HG02678 (cell line): Measurements from ENCODE around the gene SLC4A2.
A peak's percentile ranks its signal among the peaks of the same experiment; 100 is the strongest.

Experiments
- ATAC-seq: cut with Tn5 transposase; IDR thresholded peaks from one replicate; pipeline ENCODE4 v1.9.1; 2021; ENCODE audit warnings: mild to moderate bottlenecking, moderate library complexity; ENCODE audit not compliant: unreplicated experiment

The SLC4A2 gene

DNA sequence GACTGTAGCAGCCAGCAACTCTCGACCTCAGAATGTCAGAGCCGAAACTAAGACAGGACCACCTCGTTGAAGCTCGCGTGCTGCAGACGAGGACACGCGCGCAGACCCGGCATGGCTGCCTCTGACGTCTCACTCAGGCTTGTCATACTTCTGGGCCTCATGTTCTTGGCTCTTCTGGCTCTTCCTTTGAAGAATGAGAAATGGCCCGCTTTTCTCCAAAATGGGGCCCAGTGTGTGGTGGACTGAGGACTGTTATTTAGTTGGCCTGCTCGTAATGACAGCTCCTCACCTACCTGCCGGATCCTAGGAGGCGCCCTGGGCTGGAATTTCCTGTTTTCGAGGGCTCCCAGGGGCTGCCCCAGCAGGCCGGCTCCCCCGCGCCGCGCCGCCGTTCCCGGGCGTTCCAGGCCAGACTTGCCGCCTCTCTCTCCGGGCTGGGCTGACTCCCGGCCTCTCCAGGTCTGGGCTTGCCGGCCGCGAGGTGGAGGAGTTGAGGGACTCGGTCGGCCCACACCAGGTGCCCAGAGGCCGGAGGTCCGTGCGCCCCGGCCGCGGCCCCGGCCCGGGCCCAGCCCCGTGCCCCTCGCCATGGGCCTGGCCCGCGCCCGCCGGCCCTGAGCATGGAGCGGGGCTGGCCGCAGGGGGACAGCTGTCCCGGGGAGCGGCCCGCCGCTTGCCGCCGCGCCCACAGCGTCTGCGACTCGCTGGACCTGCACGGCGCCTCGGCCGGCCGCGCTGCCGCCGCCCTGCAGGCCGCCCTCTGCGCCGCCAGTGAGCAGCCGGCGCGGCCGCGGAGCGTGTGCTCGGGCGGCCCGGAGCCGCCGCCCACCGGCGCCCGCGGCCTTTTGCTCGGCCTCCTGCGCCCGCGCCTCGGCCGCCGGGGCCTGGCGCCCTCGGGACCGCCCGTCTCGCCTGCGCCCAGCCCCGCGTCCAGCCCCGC is 55.0 kb downstream of the SLC4A2 start:
- no peak for ATAC-seq

DNA sequence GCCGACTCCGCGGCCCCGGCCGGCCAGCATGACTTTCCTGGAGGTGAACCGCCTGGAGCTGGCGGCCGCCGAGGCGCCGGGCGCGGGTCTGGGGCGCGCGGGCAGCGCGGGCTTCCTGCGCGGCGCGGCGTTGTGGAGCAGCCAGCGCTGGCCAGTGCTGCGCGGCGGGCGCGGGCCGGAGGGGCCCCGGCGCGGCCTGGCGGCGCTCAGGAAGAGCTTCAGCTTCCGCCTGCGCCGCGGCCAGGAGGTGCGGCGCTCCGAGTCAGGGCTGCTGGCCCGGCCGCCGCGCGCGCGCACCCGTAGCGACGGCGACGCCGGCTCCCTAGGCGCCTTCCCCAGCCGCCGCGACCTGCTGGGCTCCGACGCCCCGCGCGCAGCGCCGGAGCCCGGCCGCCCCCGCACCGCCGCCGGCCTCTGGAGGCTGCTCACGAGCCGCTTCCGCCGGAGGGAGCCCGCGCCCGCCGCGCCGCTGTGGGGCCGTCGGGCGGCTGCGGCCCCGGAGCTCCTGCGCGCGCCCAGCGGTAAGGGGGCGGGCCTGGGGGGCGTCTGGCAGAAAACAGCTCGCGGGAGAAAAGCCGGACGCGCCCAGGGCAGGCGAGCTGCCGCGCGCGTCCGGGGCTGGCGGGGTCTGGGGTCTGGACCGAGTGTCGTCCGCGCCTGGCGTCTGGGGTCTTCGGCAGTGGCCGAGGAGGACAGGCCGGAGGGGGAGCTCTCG is 55.9 kb downstream of the SLC4A2 start:
- ATAC-seq, result no peak

DNA sequence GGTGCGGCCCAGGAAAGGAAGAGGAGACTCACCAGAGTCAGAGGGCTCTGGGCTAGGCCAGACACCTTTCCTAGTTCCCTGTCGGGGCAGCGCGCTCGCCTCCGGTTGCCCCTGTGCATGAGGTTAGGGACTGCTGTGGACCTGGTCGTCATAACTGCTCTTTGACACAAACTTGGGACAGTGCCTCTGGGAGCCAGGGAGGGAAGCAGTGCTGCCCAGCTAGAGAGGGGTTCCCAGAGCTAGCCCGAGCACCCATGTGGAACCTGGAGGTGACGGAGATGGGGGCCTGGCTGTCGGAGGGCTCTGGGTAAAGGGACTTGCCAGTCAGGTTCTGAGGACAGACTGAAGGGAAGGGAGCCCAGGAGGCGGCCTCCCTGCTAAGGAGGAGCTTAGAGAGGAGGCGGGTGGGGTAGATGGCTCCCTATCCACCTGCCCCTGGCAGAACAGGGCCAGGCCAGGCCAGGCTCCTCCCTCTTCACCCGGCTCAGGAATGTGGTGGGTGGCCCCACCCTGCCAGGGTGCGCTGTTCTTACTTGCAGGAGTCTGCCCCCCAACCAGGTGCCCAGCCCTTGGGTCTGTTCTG is 56.5 kb downstream of the SLC4A2 start:
- no peak for ATAC-seq

DNA sequence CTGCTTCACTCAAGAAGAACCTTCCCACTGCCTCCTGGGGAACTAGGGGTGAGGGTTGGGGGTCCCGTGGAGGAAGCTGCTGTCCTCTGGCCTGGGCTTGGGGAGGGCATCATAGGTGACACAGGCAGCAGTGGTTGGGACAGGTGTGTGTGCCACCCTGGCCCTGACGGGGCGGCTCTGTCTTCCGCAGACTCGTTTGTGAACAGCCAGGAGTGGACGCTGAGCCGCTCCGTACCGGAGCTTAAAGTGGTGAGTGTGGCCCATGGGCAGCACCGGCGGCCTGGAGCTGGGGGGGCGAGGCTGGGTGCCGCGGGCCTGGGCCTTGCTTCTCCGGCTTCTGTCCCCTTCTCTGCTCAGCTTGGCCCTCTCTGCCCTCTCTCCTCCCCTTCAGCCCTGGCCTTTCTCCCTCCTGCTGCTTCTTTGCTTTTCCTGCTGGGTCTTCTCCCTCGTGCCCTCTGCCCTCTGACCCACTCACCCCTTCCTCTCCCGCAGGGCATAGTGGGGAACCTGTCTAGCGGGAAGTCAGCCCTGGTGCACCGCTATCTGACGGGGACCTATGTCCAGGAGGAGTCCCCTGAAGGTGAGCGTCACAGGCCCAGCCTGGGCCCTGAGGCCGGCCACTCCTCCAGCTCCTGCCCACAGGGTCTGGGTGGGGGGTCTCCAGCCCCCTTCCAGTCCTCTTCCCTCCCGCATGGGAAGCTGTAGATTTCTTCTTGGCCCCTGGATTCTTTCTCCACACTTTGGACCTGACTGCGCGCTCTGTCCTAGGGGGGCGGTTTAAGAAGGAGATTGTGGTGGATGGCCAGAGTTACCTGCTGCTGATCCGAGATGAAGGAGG is 57.4 kb downstream of the SLC4A2 start:
- ATAC-seq, result no peak

DNA sequence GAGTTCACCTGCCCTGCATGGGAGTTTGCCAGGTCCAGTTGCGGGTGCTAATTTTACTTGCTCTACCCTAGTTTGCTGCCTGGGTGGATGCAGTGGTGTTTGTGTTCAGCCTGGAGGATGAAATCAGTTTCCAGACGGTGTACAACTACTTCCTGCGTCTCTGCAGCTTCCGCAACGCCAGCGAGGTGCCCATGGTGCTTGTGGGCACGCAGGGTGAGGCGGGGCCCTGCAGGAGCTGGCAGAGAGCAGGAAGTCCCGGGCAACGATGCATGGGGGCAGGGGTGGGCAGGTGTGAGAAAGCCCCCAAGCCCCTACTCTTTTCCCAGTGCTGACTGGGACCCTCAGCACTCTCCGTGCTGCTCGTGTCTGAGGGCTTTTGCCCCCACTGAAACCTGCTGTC is 58.2 kb downstream of the SLC4A2 start:
- ATAC-seq, result no peak

DNA sequence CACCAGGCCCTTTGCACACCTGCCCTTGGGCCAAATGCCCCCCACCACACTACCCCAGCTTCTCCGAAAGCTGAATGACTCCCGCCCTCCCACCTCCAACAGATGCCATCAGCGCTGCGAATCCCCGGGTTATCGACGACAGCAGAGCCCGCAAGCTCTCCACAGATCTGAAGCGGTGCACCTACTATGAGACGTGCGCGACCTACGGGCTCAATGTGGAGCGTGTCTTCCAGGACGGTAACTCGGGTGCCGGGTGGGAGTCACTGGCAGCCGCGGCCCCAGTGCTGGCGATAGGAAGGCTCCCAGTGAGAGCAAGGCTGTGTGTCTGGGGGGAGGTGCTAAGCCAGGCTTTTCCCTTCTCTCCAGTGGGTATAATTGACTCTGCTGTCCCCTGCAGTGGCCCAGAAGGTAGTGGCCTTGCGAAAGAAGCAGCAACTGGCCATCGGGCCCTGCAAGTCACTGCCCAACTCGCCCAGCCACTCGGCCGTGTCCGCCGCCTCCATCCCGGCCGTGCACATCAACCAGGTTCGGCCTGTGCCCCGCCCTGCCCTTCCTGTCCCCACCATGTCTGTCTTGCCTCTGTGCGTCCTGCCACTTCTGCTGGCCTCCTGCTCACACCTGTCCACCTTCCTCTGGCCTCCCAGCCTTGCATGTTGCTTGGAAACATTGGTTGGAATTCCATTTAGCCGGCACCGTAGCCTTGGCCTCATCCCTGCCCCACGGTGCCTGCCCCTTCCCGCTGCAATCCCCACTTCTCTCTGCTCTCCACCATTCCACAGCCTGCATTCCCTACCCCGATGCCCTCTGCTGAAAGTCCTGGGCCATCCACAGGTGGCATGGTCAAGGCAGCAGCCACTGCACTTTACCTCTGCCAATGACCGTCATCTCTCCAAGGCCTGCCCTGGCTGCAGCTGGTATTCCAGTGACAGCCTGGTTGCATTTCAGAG is 59.0 kb downstream of the SLC4A2 start:
- no peak for ATAC-seq

DNA sequence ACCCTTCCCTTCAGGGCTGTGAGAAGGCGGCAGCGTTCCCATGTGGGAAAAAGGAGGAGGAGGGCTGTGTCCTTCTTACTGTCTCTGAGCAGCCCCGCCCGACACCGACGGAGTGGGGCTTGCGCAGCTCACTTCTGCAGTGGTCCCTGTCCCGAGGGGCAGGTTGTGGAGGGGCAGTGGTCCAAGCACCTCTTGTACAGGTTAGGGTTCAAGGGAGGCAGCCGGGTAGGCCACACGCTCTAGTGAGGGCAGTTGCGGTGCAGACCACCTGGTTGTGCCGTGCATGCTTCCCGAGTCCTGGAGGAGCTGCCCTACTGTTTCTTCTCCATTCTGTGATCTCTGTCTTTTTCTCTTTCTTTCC is 59.6 kb downstream of the SLC4A2 start:
- ATAC-seq, result no peak

DNA sequence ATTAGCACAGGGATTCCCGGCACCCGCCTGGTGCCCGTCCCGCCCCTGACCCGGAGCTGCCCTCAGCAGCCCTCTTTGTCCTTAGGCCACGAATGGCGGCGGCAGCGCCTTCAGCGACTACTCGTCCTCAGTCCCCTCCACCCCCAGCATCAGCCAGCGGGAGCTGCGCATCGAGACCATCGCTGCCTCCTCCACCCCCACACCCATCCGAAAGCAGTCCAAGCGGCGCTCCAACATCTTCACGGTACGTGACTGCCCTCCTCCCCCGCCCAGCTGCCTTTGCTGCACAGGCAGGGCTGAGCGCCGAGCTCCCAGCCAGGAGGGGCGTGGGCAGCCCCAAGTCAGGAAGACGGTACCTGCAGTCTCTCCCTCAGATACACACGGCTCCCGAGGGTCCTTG is 60.5 kb downstream of the SLC4A2 start:
- ATAC-seq, result no peak

DNA sequence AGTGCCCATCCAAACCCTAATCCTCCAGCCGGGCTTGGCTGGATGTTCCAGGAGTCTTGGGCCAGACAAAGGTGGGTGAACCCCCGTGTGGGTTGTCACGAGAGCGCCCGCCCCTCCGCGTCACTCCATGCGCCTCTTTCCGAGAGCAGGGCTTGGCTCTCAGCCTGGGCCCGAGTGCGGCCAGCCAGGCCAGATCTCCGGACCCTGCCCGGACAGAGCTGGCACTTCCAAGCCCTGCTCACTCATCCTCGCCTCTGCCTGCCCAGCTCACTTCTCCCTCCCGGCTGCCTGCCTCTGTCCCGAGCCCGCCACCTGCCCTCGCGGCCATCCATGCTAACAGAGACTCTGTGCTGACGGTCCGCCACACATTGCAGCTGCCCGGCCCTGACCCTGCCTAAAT is 61.5 kb downstream of the SLC4A2 start:
- ATAC-seq, result no peak

DNA sequence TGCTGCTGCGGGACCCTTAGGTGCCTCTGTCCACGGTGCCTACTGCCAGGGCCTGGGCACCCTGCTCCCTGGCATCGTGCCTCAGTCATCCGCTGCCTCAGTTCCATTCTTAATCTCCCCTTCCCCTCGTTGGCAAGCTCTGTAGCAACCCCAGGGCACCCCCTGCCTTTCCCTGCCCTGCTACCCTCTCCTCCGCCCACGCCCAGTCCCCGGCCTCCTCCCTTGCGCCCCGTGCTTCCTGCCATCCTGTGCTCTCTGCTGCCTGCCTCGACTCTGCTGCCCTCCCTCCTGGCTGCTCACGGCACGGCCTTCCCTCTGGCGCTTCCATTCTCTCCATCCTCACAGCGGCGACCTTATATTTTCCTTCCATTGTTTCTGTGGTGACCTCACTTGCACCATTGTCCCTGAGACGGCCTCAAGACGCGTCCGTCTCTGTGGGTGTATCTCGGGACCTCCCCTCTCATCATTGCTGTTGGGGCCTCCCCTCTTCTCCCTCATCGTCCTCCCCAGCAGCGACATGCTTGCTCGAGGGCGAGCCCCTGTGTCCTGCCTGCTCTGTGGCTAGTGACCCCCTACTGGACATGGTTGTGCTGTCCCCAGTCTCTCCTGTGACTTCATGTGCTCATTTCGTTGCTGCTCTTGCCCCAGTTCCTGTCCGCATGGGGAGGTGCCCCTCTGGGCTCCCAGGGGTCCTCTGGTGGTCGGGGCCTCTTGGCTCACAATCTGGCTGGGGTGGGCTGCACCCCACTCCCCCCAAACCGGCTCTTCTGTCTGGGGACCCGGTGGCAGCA is 62.2 kb downstream of the SLC4A2 start:
- no peak for ATAC-seq

DNA sequence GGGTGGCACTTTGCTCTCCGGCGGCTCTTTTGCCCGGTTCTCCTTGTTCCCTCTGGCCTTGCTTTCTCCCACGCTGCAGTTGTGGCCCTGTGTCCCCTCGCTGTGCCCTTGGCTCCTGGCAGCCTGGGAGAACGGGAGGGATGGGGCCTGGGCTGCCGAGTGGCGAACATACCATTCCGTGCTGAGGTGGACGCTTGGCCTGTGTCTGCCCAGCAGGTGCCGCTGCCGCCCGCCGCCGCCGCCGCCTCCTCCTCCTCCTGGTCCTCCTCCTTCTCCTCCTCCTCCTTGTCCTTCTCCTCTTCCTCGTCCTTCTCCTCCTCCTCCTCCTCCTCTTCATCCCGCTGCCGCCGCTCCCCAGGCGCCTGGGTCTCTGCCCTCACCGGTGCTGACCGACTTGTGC is 62.9 kb downstream of the SLC4A2 start:
- no peak for ATAC-seq

DNA sequence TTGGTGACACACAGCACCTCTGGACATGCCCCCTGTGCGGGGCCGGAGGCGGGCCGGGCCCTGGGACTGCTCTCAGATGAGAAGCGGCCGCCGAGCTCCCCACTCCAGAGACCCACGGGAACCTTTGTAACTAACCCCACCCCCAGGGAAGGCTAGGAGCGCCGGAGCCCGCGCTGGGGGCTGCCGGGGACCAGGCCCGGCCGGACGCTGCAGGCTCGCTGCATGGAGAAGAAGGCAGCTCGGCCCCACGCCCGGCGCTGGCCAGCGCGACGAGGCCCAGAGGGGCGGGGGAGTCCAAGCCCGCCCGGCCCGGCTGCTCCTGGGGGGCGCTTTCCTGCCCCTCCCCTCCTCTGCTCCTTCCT is 63.4 kb downstream of the SLC4A2 start:
- no peak for ATAC-seq

DNA sequence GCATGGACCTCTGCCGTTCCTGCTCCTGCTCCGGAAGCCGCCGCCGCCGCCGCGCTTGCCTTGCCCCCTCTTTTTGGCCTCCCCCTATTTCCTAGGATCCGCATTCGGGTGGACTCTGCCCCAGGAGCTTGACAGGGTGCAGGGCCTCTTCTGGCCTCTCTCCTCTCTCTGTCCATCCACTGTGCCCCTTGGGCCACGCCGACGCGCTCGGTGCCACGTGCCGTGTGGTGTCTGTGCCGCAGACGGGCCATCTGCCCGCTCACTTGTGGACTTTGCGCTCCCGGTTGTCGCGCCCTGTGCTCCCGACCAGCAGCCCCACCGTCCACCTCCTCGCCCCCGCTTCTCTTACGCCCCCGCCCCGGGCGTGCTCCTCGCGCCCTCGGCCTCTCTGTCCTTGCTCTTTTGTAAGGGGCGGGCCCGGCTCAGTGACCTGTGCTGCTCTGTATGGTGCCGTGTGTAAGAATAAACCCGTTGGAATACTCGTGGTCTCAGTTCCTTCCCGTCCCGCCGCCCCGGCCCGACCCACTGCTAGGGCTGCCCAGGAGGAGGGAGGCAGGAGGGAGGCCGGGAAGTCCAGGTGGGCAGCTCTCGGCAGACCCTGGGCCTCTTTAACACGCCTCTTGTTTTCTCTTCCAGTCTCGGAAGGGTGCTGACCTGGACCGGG is 63.9 kb downstream of the SLC4A2 start:
- no peak for ATAC-seq

DNA sequence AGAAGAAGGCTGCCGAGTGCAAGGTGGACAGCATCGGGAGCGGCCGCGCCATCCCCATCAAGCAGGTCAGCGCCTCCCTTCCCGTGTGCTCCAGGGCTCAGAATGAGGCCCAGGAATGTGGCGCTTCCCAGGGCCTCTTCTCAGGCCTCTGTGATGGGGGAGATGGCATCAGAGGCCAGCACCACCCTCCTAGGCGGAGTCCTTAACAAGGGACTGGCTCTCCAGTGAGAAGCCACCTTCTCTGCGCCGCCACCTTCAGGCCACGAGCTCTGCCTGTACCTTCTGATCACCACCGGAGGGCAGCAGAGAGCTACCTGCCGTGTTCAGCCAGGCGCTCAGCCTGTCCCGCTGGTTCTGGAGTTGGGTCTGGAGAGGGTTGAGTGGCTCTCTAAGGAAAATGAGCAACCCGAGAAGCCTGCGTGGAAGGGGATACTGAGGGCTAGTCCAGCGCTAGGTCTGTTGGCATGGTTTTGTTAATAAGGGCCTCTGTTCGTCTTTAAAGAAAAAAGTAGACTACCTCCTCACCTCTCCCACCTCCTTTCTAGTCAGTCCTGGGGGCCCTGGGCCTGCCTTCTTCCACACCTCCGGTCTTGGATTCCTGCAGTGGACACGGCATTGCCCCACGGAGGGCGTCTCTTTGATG is 64.6 kb downstream of the SLC4A2 start:
- peak; percentile 87 for ATAC-seq

DNA sequence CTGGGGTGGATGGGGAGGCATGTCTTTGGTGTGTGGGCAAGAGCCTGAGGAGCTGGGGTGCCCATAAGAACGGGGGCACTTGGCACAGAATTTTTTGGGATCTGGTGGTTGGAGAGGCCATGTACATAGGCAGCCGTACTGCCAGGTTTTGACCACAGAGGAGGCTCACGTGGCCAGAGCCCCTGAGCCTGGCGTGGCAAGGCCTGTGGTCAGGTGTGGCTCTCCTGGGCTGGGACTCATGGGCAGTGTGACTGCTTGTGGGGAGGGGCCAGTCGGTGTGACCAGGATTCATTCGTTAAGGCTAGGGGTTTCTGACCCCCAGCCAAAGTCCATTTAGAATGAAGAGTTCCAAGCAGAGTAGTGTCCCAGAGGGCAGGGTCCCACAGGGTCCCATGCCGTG is 65.1 kb downstream of the SLC4A2 start:
- no peak for ATAC-seq

DNA sequence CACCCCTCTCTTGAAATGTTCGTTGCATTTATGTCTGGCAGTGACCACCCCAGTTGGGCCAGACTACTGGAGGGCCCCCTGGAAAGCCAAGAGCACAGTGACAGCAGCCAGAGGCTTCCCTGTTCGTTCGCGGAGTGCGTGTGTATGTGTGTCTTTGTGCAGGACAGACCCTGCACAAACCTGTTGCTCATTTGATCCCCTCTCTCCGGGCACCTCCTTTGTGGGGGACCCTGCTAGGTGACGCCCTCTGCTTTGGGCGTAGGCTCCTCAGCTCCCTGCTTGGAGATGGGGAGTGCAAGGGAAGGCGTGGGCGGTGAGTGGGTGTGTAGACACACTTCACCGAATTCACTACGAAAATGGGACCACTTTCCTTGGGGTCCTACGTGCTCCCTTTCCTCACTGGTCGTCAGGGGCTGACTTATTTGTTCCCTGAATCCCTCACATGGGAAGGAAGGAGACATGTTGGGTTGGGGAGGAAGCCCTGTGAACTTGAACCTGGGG is 65.6 kb downstream of the SLC4A2 start:
- ATAC-seq, result no peak

DNA sequence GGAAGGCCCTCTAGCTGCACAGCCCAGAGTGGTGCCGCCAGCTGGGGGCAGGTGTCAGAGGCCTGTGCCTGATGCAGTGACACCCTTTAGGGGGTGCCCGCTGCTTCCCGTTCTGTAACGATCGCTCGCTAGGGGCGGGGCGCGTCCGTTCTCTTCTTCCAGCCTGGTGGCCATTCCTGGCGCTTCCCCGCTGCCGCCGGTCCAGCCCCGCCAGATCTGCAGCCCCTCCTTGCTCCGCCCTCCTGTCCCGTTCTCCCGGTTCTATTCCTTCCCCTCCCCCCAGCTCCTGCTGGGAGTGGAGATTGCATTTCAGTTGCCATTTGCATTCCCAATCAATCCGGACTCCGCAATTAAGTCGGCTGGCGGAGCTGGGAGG is 66.1 kb downstream of the SLC4A2 start:
- ATAC-seq, result no peak

DNA sequence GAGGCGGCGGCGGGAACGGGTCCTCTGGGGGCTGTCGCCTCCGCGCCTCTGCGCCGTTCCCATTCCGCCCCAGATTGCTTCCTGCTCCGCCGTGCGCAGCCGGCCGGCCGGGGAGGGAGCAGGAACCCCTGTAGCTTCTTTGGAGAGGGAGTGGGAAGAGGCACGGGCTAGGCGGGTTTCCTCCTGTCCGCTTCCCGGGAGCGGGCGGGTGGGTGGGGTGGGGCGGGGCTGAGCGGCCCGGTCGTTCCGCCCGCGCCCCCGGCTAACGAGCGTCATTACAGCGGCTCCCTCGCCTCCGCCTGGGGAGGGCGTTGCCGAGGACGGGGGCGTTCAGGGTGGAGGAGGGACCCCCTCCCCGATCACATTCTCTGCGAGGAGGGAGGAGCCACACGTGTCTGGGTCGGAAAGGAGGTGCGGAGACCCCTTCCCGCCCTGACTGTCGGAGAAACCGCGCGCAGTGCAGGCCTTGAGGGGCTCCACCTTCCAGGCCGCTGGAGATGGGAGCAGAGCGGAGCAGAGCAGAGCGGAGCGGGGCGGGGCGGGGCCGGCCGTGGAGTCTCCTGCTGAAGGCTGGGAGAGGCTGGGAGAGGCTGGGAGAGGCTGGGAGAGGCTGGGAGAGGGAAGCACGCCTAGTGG is 66.6 kb downstream of the SLC4A2 start:
- no peak for ATAC-seq
